HCT116 (cell line): ENCODE results near the gene DMPK. TPM values are rescaled to one million over a fixed set of nuclear protein-coding genes. Genes with fewer than 3 reads are reported as not detected.

Experiments used
- ATAC-seq: fragments of 200-7000 bp; cut with Tn5 transposase; 2 replicates; pipeline ENCODE4 v1.9.1; 2020; ENCODE audit warnings: mild to moderate bottlenecking, moderate library complexity
- BruUV-seq: library from RNA; stranded (reverse); fragments of 400-500 nt; replicated peaks from 2 replicates; lab custom pipeline; 2021; lab: Mats Ljungman, UMichigan
- CTCF ChIA-PET: fragments of 300-600 bp; sonication (Branson Sonifier 250); formaldehyde crosslinking; loops from one replicate; lab custom pipeline; 2021; ENCODE audit warnings: antibody characterized with exemption; lab: Charles Lee
- POLR2A ChIA-PET: fragments of 300-600, 350-600 bp; sonication (Branson Sonifier 250); formaldehyde crosslinking; loops from one replicate; lab custom pipeline; 2021; ENCODE audit warnings: antibody characterized with exemption; lab: Charles Lee
- RAD21 ChIA-PET, 2 experiments: fragments of 300-600 bp; sonication (Branson Sonifier 250); formaldehyde crosslinking; loops; one replicate each; lab custom pipeline; 2023; ENCODE audit warnings: low total read pairs in 2 of 2; ENCODE audit not compliant: uncharacterized antibody in 2 of 2, unreplicated experiment in 2 of 2, low non-redundant PET in 1 of 2; lab: Charles Lee
- DNase-seq: peaks from one replicate; pipeline ENCODE4 v3.0.0-alpha.2; 2010; ENCODE audit warnings: low read depth, low spot score
- H2AFZ ChIP-seq: fragments of 200-600 bp; shearing (Covaris generic), sonication (generic); 2 replicates; pipeline ENCODE4 v1.6.1; 2017; ENCODE audit warnings: low read depth, mixed run types, mixed read lengths, antibody characterized with exemption, low read length; ENCODE audit not compliant: poor library complexity, severe bottlenecking
- H3K27ac ChIP-seq: 2 replicates; pipeline ENCODE4 v1.5.1; 2012; ENCODE audit warnings: low read depth, low read length
- H3K27me3 ChIP-seq: fragments of 200-600 bp; sonication (generic); 2 replicates; pipeline ENCODE4 v1.6.1; 2016; ENCODE audit warnings: mixed run types, low read length, mixed read lengths; ENCODE audit not compliant: insufficient read depth
- H3K36me3 ChIP-seq, 2 experiments: fragments of 200-500 bp in 1 of 2; fragments of 200-600 bp in 1 of 2; sonication (Bioruptor generic) in 1 of 2; sonication (generic) in 1 of 2; 2 replicates each; pipeline versions ENCODE4 v1.5.1 to v1.6.1; 2014 to 2016; ENCODE audit warnings: low read length in 2 of 2, inconsistent platforms in 1 of 2, mixed read lengths in 1 of 2, mixed run types in 1 of 2; ENCODE audit not compliant: insufficient read depth in 2 of 2, control insufficient read depth in 1 of 2
- H3K4me1 ChIP-seq, 2 experiments: fragments of 200-600 bp in 1 of 2; sonication (generic) in 1 of 2; 2 replicates each; pipeline versions ENCODE4 v1.5.1 to v1.6.1; 2012 to 2017; ENCODE audit warnings: low read length in 2 of 2, inconsistent platforms in 1 of 2, mild to moderate bottlenecking in 1 of 2, mixed read lengths in 1 of 2, mixed run types in 1 of 2, moderate library complexity in 1 of 2; ENCODE audit not compliant: insufficient read depth in 2 of 2, control insufficient read depth in 1 of 2
- H3K4me2 ChIP-seq: fragments of 200-600 bp; sonication (generic); 2 replicates; pipeline ENCODE4 v1.6.1; 2017; ENCODE audit warnings: mixed run types, low read length, mixed read lengths
- H3K4me3 ChIP-seq, 2 experiments: fragments of 200-600 bp in 1 of 2; sonication (generic) in 1 of 2; replicated peaks in 1 of 2; 2 replicates each; pipeline ENCODE4 v1.5.1; 2011 to 2016; ENCODE audit warnings: low read length in 2 of 2, control low read depth in 1 of 2, low read depth in 1 of 2, mild to moderate bottlenecking in 1 of 2, mixed read lengths in 1 of 2, mixed run types in 1 of 2
- H3K79me2 ChIP-seq: fragments of 200-600 bp; sonication (generic); 2 replicates; pipeline ENCODE4 v1.6.1; 2017; ENCODE audit warnings: mild to moderate bottlenecking, mixed run types, low read length, moderate library complexity, mixed read lengths; ENCODE audit not compliant: insufficient read depth
- H3K9ac ChIP-seq: fragments of 200-600 bp; sonication (generic); 2 replicates; pipeline ENCODE4 v1.6.1; 2016; ENCODE audit warnings: low read length, mixed read lengths
- H3K9me2 ChIP-seq: fragments of 200-600 bp; sonication (generic), shearing (Covaris generic); 2 replicates; pipeline ENCODE4 v1.6.1; 2017; ENCODE audit warnings: mixed run types, mild to moderate bottlenecking, moderate library complexity; ENCODE audit not compliant: insufficient read depth
- H3K9me3 ChIP-seq, 2 experiments: fragments of 200-500 bp in 1 of 2; fragments of 200-600 bp in 1 of 2; sonication (Bioruptor generic) in 1 of 2; sonication (generic) in 1 of 2; 2 replicates each; pipeline ENCODE4 v1.6.1; 2014 to 2017; ENCODE audit warnings: low read length in 2 of 2, mixed read lengths in 2 of 2, inconsistent platforms in 1 of 2, low read depth in 1 of 2, mild to moderate bottlenecking in 1 of 2, mixed run types in 1 of 2, moderate library complexity in 1 of 2; ENCODE audit not compliant: control insufficient read depth in 1 of 2, insufficient read depth in 1 of 2
- H4K20me1 ChIP-seq: fragments of 200-600 bp; sonication (generic), shearing (Covaris generic); 2 replicates; pipeline ENCODE4 v1.6.1; 2017; ENCODE audit warnings: mixed run types, mild to moderate bottlenecking, moderate library complexity; ENCODE audit not compliant: insufficient read depth
- ATF3 ChIP-seq: IDR thresholded peaks from 2 replicates; pipeline ENCODE4 v1.6.1; 2012
- CBX3 ChIP-seq: IDR thresholded peaks from 2 replicates; pipeline ENCODE4 v1.6.1; 2012; ENCODE audit warnings: low read depth
- CTCF ChIP-seq, 3 experiments: fragments of 200-600 bp in 1 of 3; sonication (generic) in 1 of 3; IDR thresholded peaks in 2 of 3; conservative IDR thresholded peaks in 1 of 3; 2 replicates each; pipeline ENCODE4 v1.5.1; 2012 to 2017; ENCODE audit warnings: low read depth in 2 of 3, low read length in 2 of 3, antibody characterized with exemption in 1 of 3, borderline replicate concordance in 1 of 3, control low read depth in 1 of 3, mild to moderate bottlenecking in 1 of 3, mixed read lengths in 1 of 3, mixed run types in 1 of 3, moderate library complexity in 1 of 3; ENCODE audit not compliant: insufficient read depth in 1 of 3
- EGR1 ChIP-seq: IDR thresholded peaks from 2 replicates; pipeline ENCODE4 v1.6.1; 2012; ENCODE audit warnings: low read depth
- ELF1 ChIP-seq: IDR thresholded peaks from 2 replicates; pipeline ENCODE4 v1.6.1; 2012; ENCODE audit warnings: low read depth, borderline replicate concordance
- FOSL1 ChIP-seq: IDR thresholded peaks from 2 replicates; pipeline ENCODE4 v1.6.1; 2012; ENCODE audit warnings: low read depth
- JUND ChIP-seq: IDR thresholded peaks from 2 replicates; pipeline ENCODE4 v1.6.1; 2012
- RAD21 ChIP-seq: IDR thresholded peaks from 2 replicates; pipeline ENCODE4 v1.6.1; 2012; ENCODE audit warnings: low read depth, mild to moderate bottlenecking
- intact Hi-C: fragments of 100-400 bp; cut with micrococcal nuclease; formaldehyde crosslinking; loops from 2 replicates; pipeline ENCODE4 v1.10.0; 2022
- total RNA-seq: library from RNA; stranded (reverse); gene quantifications from one replicate; pipeline ENCODE4 v1.2.1, GENCODE V29; 2021; ENCODE audit not compliant: unreplicated experiment

The DMPK gene
- total RNA-seq, 1 experiment from 2014 or later = 52.5 TPM

- CTCF ChIA-PET = interaction anchor here (1.4 kb wide), 1 partner anchor 11 kb away, joined by 3 read pairs; no protein-coding TSS in a partner anchor
- no peaks in the 10 kb centered on the region for H4K20me1 ChIP-seq
- peak overlapping the region; percentile 30; the same call in 1 of the 2 replicates for H3K9ac ChIP-seq
- H3K79me2 ChIP-seq = no peaks in the 10 kb centered on the region
- peak overlapping the region; percentile 41 for H3K4me2 ChIP-seq
- POLR2A ChIA-PET = no interaction called here
- no peaks in the 10 kb centered on the region for H3K9me3 ChIP-seq
- H3K36me3 ChIP-seq = no peaks in the 10 kb centered on the region; a peak in 1 of 4 replicates
- no peaks in the 10 kb centered on the region for H3K9me2 ChIP-seq
- DNase-seq (no peak), ATAC-seq (no peak)
- BruUV-seq = no TSS peak
- H3K4me1 ChIP-seq = peaks cover 4 to 16% of the 10 kb centered on the region in 2 experiments; a peak in 3 of 4 replicates
- no peaks in the 10 kb centered on the region for H3K27me3 ChIP-seq
- intact Hi-C loops = no loop called here
- peak overlapping the region; percentile 86 for H2AFZ ChIP-seq
- 0 out of 2 replicates have a peak overlapping the region, but pooled peaks have one; percentile 22 for H3K27ac ChIP-seq
- no peak for TF ChIP-seq FOSL1
- TF ChIP-seq RAD21 = no peak
- no peak for TF ChIP-seq EGR1
- TF ChIP-seq JUND = no peak
- TF ChIP-seq ATF3 = no peak
- TF ChIP-seq CTCF (IDR thresholded peaks at IDR 0.05 in 2 of 3, conservative IDR thresholded peaks at IDR 0.05 in 1 of 3; ENCODE audit: borderline replicate concordance in 1 of 3, insufficient read depth in 1 of 3, low read depth in 2 of 3, low read length in 2 of 3) = no peak
- no peak for TF ChIP-seq ELF1
- TF ChIP-seq CBX3 = no peak
- RAD21 ChIA-PET = no interaction called here
- no peak overlapping the region for H3K4me3 ChIP-seq
These were observed 27.4 kb upstream of the DMPK start for GRCh38 chr19:45809643-45810159.
